H9 (cell line): ENCODE data around the gene SUFU. TPM values are rescaled to one million over a fixed set of nuclear protein-coding genes. Genes with fewer than 3 reads are reported as not detected.
A peak's percentile ranks its signal among the peaks of the same experiment; 100 is the strongest.

Experiments
- DNase-seq: peaks from one replicate; pipeline ENCODE4 v3.0.0-alpha.2; 2017
- H2AFZ ChIP-seq: one replicate; pipeline ENCODE4 v1.6.1; 2013; ENCODE audit warnings: mild to moderate bottlenecking, low read length, control low read depth, moderate library complexity
- H2AK5ac ChIP-seq: 2 replicates; pipeline ENCODE4 v1.6.1; 2013; ENCODE audit warnings: low read length, control low read depth, mixed read lengths; ENCODE audit not compliant: insufficient read length
- H2BK120ac ChIP-seq: one replicate; pipeline ENCODE4 v1.6.1; 2013; ENCODE audit warnings: low read depth, mild to moderate bottlenecking, low read length, control low read depth, inconsistent platforms; ENCODE audit not compliant: poor library complexity, severe bottlenecking
- H2BK12ac ChIP-seq: 2 replicates; pipeline ENCODE4 v1.6.1; 2013; ENCODE audit warnings: low read length, control low read depth, mixed read lengths, low read depth; ENCODE audit not compliant: insufficient read length
- H2BK15ac ChIP-seq: 2 replicates; pipeline ENCODE4 v1.6.1; 2013; ENCODE audit warnings: low read depth, low read length, control low read depth
- H2BK20ac ChIP-seq: one replicate; pipeline ENCODE4 v1.6.1; 2013; ENCODE audit warnings: low read depth, mild to moderate bottlenecking, low read length, control low read depth, inconsistent platforms; ENCODE audit not compliant: poor library complexity, severe bottlenecking
- H2BK5ac ChIP-seq: 2 replicates; pipeline ENCODE4 v1.6.1; 2013; ENCODE audit warnings: low read length, control low read depth, mixed read lengths; ENCODE audit not compliant: insufficient read length
- H3K14ac ChIP-seq: 2 replicates; pipeline ENCODE4 v1.6.1; 2013; ENCODE audit warnings: low read length, control low read depth; ENCODE audit not compliant: insufficient read depth
- H3K18ac ChIP-seq: 2 replicates; pipeline ENCODE4 v1.6.1; 2013; ENCODE audit warnings: low read depth, mild to moderate bottlenecking, mixed read lengths, low read length, control low read depth; ENCODE audit not compliant: insufficient read length
- H3K23ac ChIP-seq: 2 replicates; pipeline ENCODE4 v1.6.1; 2013; ENCODE audit warnings: low read length, control low read depth, mixed read lengths, low read depth; ENCODE audit not compliant: insufficient read length
- H3K23me2 ChIP-seq: 2 replicates; pipeline ENCODE4 v1.6.1; 2013; ENCODE audit warnings: low read depth, mild to moderate bottlenecking, mixed read lengths, low read length, control low read depth; ENCODE audit not compliant: insufficient read length, poor library complexity, severe bottlenecking
- H3K27ac ChIP-seq: 2 replicates; pipeline ENCODE4 v1.5.1; 2013; ENCODE audit warnings: low read length, control low read depth, mixed read lengths, low read depth; ENCODE audit not compliant: insufficient read length
- H3K27me3 ChIP-seq: 2 replicates; pipeline ENCODE4 v1.6.1; 2013; ENCODE audit warnings: low read length, control low read depth, inconsistent platforms; ENCODE audit not compliant: insufficient read depth
- H3K4ac ChIP-seq: 2 replicates; pipeline ENCODE4 v1.6.1; 2013; ENCODE audit warnings: low read depth, mild to moderate bottlenecking, control low read depth, inconsistent platforms, low read length, moderate library complexity
- H3K4me1 ChIP-seq: 2 replicates; pipeline ENCODE4 v1.6.1; 2013; ENCODE audit warnings: low read length, control low read depth, inconsistent platforms; ENCODE audit not compliant: insufficient read depth
- H3K4me2 ChIP-seq: 2 replicates; pipeline ENCODE4 v1.6.1; 2013; ENCODE audit warnings: low read length, control low read depth, mixed read lengths; ENCODE audit not compliant: insufficient read length, insufficient read depth
- H3K56ac ChIP-seq: 2 replicates; pipeline ENCODE4 v1.6.1; 2013; ENCODE audit warnings: low read depth, mild to moderate bottlenecking, mixed read lengths, low read length, control low read depth; ENCODE audit not compliant: insufficient read length
- H3K79me1 ChIP-seq: 2 replicates; pipeline ENCODE4 v1.6.1; 2013; ENCODE audit warnings: low read depth, mild to moderate bottlenecking, moderate library complexity, low read length, control low read depth, inconsistent platforms; ENCODE audit not compliant: insufficient read depth, poor library complexity, severe bottlenecking
- H3K79me2 ChIP-seq: 2 replicates; pipeline ENCODE4 v1.6.1; 2013; ENCODE audit warnings: low read length, control low read depth, inconsistent platforms; ENCODE audit not compliant: insufficient read depth
- H3K9ac ChIP-seq: 2 replicates; pipeline ENCODE4 v1.6.1; 2013; ENCODE audit warnings: low read length, control low read depth, mixed read lengths; ENCODE audit not compliant: insufficient read length; ENCODE audit errors: extremely low read depth
- H3K9me3 ChIP-seq: one replicate; pipeline ENCODE4 v1.6.1; 2013; ENCODE audit warnings: low read depth, low read length, inconsistent platforms; ENCODE audit not compliant: control insufficient read depth
- H3T11ph ChIP-seq: one replicate; pipeline ENCODE4 v1.6.1; 2013; ENCODE audit warnings: mild to moderate bottlenecking, low read length, control low read depth, inconsistent platforms
- H4K20me1 ChIP-seq: one replicate; pipeline ENCODE4 v1.6.1; 2013; ENCODE audit not compliant: control insufficient read depth, insufficient read length, insufficient read depth
- H4K5ac ChIP-seq: 2 replicates; pipeline ENCODE4 v1.6.1; 2013; ENCODE audit warnings: low read depth, mild to moderate bottlenecking, mixed read lengths, low read length, control low read depth; ENCODE audit not compliant: insufficient read length
- H4K8ac ChIP-seq: replicated peaks from 2 replicates; pipeline ENCODE4 v1.6.1; 2013; ENCODE audit warnings: low read length, control low read depth, mixed read lengths, low read depth; ENCODE audit not compliant: insufficient read length
- H4K91ac ChIP-seq: 2 replicates; pipeline ENCODE4 v1.6.1; 2013; ENCODE audit warnings: low read depth, mild to moderate bottlenecking, moderate library complexity, mixed read lengths, low read length, control low read depth; ENCODE audit not compliant: insufficient read length
- H3K27ac Mint-ChIP-seq, 3 experiments: 2 replicates in 2 of 3; 3 replicates in 1 of 3; pipeline ENCODE4 v1.8.0; 2020 to 2021; ENCODE audit warnings: mixed read lengths in 3 of 3, mild to moderate bottlenecking in 1 of 3, moderate library complexity in 1 of 3
- H3K27me3 Mint-ChIP-seq: 2 replicates; pipeline ENCODE4 v1.8.0; 2021; ENCODE audit warnings: low read depth, mild to moderate bottlenecking, moderate library complexity, mixed read lengths
- H3K36me3 Mint-ChIP-seq, 3 experiments: 2 replicates in 2 of 3; 3 replicates in 1 of 3; pipeline ENCODE4 v1.8.0; 2020 to 2021; ENCODE audit warnings: low read depth in 3 of 3, mixed read lengths in 3 of 3; ENCODE audit not compliant: insufficient read depth in 1 of 3
- H3K4me1 Mint-ChIP-seq, 2 experiments: 2 replicates each; pipeline ENCODE4 v1.8.0; 2020; ENCODE audit warnings: mixed read lengths in 2 of 2
- H3K4me3 Mint-ChIP-seq, 2 experiments: 2 replicates in 1 of 2; 3 replicates in 1 of 2; pipeline ENCODE4 v1.8.0; 2020 to 2021; ENCODE audit warnings: mild to moderate bottlenecking in 2 of 2, mixed read lengths in 2 of 2, moderate library complexity in 1 of 2
- H3K9me3 Mint-ChIP-seq, 2 experiments: 2 replicates in 1 of 2; 3 replicates in 1 of 2; pipeline ENCODE4 v1.8.0; 2020; ENCODE audit warnings: mild to moderate bottlenecking in 2 of 2, mixed read lengths in 2 of 2, moderate library complexity in 1 of 2
- CTCF ChIP-seq: fragments of 200-600 bp; sonication (generic); conservative IDR thresholded peaks from 3 replicates; pipeline ENCODE4 v1.8.0; 2021; ENCODE audit warnings: antibody characterized with exemption, mild to moderate bottlenecking
- WGBS: extraction: QIAGEN DNeasy Blood & Tissue Kit; methylation state at CpG from one replicate; pipeline ENCODE4 v1.1.7; 2013; ENCODE audit warnings: missing lambda C conversion rate, low lambda C conversion rate, mixed read lengths; ENCODE audit not compliant: insufficient read length; ENCODE audit errors: extremely low coverage; 5-methylcytosine and 5-hydroxymethylcytosine counted together
- total RNA-seq: library from RNA; stranded (reverse); gene quantifications from 2 replicates; pipeline ENCODE4 v1.2.1, GENCODE V29; 2021

Gene SUFU
- total RNA-seq, 1 experiment from 2014 or later: 9.5 TPM

- no peaks in the 10 kb centered on the region for H3K27me3 Mint-ChIP-seq
- Histone ChIP-seq H3K14ac (no peak overlapping the region), H2AFZ (no peak overlapping the region), H3T11ph (no peak overlapping the region), H3K27ac (no peak overlapping the region), H4K8ac (no peak overlapping the region), H2BK15ac (no peak overlapping the region), H4K5ac (no peak overlapping the region), H3K79me2 (no peaks in the 10 kb centered on the region), H3K23me2 (no peaks in the 10 kb centered on the region), H4K91ac (no peak overlapping the region), H3K9ac (no peak overlapping the region), H2BK120ac (no peak overlapping the region), H3K9me3 (no peaks in the 10 kb centered on the region), H2BK12ac (no peak overlapping the region), H3K4me2 (no peak overlapping the region), H3K18ac (no peak overlapping the region), H4K20me1 (no peaks in the 10 kb centered on the region), H3K4ac (no peak overlapping the region), H3K56ac (no peak overlapping the region), H2BK5ac (no peak overlapping the region), H3K27me3 (no peaks in the 10 kb centered on the region), H2AK5ac (no peak overlapping the region), H2BK20ac (no peak overlapping the region), H3K23ac (no peak overlapping the region), H3K79me1 (no peaks in the 10 kb centered on the region), H3K4me1 (no peaks in the 10 kb centered on the region)
- no peaks in the 10 kb centered on the region for H3K9me3 Mint-ChIP-seq
- H3K4me3 Mint-ChIP-seq: no peak overlapping the region
- peaks cover 13% of the 10 kb centered on the region in 2 experiments for H3K4me1 Mint-ChIP-seq
- peak overlapping the region in 2 of 3 experiments; percentile 76 to 88; a peak in 5 of 7 replicates for H3K27ac Mint-ChIP-seq
- no peak for DNase-seq
- H3K36me3 Mint-ChIP-seq: peaks cover 3 to 8% (median 8%) of the 10 kb centered on the region in 3 experiments; a peak in 6 of 7 replicates
- no CpG with 5 or more reads among the region's 8 CpGs for WGBS
- TF ChIP-seq CTCF: no peak
These were observed 109.1 kb downstream of the SUFU start for GRCh38 chr10:102612964-102613275.
